ENCODE results near the gene NDUFA7.
"Not testable (repeated sequence)": the region's sequence is repeated elsewhere in the genome, so short reads cannot be mapped to it uniquely, and the experiment has no call there.

NDUFA7 gene

DNA sequence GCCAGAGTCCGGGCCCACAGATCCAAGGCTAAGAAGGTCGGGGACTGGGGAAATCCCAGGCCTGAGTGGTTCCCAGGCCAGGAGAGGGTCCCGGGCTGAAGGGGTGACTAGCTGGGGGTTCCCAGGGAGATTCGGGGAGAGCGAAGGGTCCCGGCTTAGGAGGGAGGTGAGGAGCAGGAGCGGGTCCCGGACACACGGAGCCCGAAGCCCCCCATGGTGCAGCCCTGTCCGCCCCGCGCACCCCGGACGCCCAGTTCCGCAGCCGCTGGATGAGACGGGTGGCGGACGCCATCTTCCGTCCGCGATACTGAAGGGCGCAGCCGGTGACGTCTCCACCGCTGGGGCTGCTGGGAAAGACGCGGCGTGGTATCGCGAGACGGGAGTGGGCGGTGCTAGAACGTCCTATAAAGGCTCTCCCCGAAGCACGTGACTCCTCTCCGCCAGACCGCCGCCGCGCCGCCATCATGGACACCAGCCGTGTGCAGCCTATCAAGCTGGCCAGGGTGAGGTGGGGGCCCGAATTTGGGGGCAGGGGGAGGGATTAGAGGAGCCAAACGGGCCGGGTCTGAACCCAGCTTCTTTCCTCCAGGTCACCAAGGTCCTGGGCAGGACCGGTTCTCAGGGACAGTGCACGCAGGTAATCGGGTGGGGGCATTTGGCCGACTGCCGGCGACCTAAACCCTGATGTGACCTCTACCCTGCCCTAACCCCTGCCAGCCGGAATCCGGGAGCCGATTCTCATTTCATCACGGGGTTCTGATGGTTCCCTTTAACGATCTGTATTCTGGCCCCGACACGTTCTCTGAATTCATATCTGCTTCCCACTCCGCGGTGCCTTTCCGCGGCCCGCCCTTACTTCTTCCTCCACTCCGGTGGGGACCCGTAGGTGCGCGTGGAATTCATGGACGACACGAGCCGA is at the start of gene NDUFA7, which contains the start of gene RPS28:
TSS of gene NDUFA7 (minus strand) at position 309 of the 919 bp plus-strand sequence. CDS start at position 292, 17 bp downstream.
TSS of gene RPS28 (plus strand) at position 430 of the 919 bp plus-strand sequence. CDS start at position 465, 35 bp downstream.
- peak; percentile 75 for DNase-seq (ENCODE audit: low read depth)
- peak within 1 kb of the TSS; percentile 100 for H3K4me3 ChIP-seq (ENCODE audit: low read depth, low read length)

- no peak overlapping the region for H3K4me3 ChIP-seq (ENCODE audit: low read depth, low read length)
- no peak for DNase-seq (ENCODE audit: low read depth)
Measured at GRCh38 chr19:8370176-8371010, 49.2 kb upstream of the NDUFA7 start.

GRCh38 chr19:8367327-8368001 is 46.3 kb upstream of the NDUFA7 start:
- H3K4me3 ChIP-seq (ENCODE audit: low read depth, low read length) = no peak overlapping the region
- peak; percentile 85 for DNase-seq (ENCODE audit: low read depth)

- peak overlapping the region; percentile 3 for H3K4me3 ChIP-seq (ENCODE audit: low read depth, low read length)
- DNase-seq (ENCODE audit: low read depth) = no peak
Measured at GRCh38 chr19:8366961-8367326, 45.8 kb upstream of the NDUFA7 start.

DNA sequence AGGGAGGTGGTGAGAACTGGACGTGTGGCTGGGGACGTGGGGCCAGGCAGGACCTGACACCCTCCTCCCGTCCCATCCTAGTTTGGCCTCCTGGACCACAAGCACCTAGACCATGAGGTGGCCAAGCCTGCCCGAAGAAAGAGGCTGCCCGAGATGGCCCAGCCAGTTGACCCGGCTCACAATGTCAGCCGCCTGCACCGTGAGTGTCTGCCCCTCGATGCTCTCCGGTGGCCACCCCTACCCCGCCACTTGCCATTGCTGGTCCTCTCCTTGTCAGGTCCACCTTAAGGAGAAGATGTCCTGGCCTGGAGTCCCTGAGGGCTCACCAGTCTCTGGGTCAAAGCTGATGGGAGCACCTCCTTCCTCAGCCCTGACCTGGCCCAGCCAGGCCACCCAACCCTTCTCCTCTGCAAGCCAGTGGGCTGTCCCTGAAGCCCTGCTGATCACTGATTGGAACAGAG is 45.0 kb upstream of the NDUFA7 start:
- no peak for DNase-seq (ENCODE audit: low read depth)
- H3K4me3 ChIP-seq (ENCODE audit: low read depth, low read length) = peak overlapping the region; percentile 5

- H3K4me3 ChIP-seq (ENCODE audit: low read depth, low read length) = peak within 1 kb of the TSS; percentile 65
- DNase-seq (ENCODE audit: low read depth) = peak; percentile 58
Measured at GRCh38 chr19:8363803-8364771, 42.9 kb upstream of the NDUFA7 start, which contains the start of gene ANGPTL4. Gene ANGPTL4 (plus strand): TSS chr19:8364155. CDS start chr19:8364322, 167 bp downstream.

- H3K4me3 ChIP-seq (ENCODE audit: low read depth, low read length) = no peak overlapping the region
- DNase-seq (ENCODE audit: low read depth) = peak; percentile 94
Measured at GRCh38 chr19:8361921-8362793, 41.0 kb upstream of the NDUFA7 start.

GRCh38 chr19:8360196-8360595 is 39.0 kb upstream of the NDUFA7 start:
- DNase-seq (ENCODE audit: low read depth) = no peak
- no peak overlapping the region for H3K4me3 ChIP-seq (ENCODE audit: low read depth, low read length)

DNA sequence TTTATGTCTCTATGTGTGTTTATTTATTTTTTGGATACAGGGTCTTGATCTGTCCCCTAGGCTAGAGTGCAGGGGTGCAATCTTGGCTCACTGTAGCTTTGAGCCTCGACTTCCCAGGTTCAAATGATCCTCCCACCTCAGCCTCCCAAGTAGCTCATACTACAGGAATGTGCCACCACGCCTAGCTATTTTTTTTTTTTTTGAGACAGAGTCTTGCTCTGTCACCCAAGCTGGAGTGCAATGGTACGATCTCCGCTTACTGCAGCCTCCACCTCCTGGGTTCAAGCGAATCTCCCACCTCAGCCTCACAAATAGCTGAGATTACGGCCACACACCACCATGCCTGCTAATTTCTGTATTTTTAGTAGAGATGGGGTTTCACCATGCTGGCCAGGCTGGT is 37.8 kb upstream of the NDUFA7 start:
- no peak overlapping the region for H3K4me3 ChIP-seq (ENCODE audit: low read depth, low read length)
- no peak for DNase-seq (ENCODE audit: low read depth)

- DNase-seq (ENCODE audit: low read depth) = no peak
- no peak overlapping the region for H3K4me3 ChIP-seq (ENCODE audit: low read depth, low read length)
Measured at GRCh38 chr19:8357007-8357521, 35.9 kb upstream of the NDUFA7 start.

- DNase-seq (ENCODE audit: low read depth) = peak; percentile 98
- H3K4me3 ChIP-seq (ENCODE audit: low read depth, low read length) = no peak overlapping the region
Measured at GRCh38 chr19:8355631-8356402, 34.6 kb upstream of the NDUFA7 start.

GRCh38 chr19:8352845-8353244 is 31.7 kb upstream of the NDUFA7 start:
- not testable (repeated sequence) for DNase-seq (ENCODE audit: low read depth); H3K4me3 ChIP-seq (ENCODE audit: low read depth, low read length)

DNA sequence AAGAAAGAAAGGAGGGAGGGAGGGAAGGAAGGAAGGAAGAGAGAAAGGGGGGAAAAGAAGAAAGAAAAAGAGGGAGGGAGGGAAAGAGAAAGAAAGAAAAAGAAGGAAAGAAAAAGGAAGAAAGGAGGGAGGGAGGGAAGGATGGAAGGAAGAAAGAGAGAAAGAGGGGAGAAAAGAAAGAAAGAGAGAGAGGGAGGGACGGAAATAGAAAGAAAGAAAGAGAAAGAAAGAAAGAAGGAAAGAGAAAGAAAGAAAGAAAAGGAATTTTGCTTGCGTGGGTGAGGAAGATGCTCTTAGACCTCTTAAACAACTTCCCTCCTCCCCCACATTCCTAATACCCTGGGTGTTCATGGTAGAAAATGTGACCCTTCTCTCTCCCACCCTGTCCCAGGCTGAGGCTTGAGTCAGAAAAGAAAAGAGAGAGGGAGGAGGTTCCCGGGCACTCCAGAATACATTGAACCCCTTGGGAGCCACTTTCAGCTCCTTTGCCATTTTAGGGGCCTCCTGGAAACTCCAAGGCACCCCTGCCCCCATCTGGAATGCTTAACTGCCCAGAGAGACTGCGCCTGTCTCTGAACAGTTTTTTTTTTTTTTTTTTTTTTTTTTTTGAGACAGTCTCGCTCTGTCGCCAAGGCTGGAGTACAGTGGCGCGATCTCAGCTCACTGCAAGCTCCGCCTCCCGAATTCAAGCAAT is 31.1 kb upstream of the NDUFA7 start:
- DNase-seq (ENCODE audit: low read depth) = no peak
- H3K4me3 ChIP-seq (ENCODE audit: low read depth, low read length) = peak overlapping the region; percentile 11

- DNase-seq (ENCODE audit: low read depth); H3K4me3 ChIP-seq (ENCODE audit: low read depth, low read length): not testable (repeated sequence)
Measured at GRCh38 chr19:8349629-8350372, 28.6 kb upstream of the NDUFA7 start.

DNA sequence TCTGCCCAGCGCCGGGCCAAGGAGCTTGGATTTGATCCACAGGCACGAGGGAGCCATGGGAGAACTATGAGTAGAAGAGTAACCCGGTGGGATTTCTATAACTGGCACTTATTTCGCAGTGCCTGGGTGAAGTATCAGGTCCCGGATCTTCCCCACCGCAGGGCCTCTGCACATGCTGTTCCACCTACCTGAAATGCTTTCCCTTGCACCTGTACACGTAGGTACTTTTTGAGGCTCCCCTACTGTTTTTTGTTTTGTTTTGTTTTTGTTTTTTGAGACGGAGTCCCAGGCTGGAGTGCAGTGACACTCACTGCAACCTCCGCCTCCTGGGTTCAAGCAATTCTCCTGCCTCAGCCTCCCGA is 22.3 kb upstream of the NDUFA7 start:
- H3K4me3 ChIP-seq (ENCODE audit: low read depth, low read length) = peak overlapping the region; percentile 47

More for the DNA sequence above, 22.3 kb upstream of the NDUFA7 start:
- DNase-seq (ENCODE audit: low read depth) = no peak
